ENCODE results near the gene KRCC1.

- no peak for TF ChIP-seq EP300 (IDR thresholded peaks at IDR 0.05)
- TF ChIP-seq, protein P1, sequence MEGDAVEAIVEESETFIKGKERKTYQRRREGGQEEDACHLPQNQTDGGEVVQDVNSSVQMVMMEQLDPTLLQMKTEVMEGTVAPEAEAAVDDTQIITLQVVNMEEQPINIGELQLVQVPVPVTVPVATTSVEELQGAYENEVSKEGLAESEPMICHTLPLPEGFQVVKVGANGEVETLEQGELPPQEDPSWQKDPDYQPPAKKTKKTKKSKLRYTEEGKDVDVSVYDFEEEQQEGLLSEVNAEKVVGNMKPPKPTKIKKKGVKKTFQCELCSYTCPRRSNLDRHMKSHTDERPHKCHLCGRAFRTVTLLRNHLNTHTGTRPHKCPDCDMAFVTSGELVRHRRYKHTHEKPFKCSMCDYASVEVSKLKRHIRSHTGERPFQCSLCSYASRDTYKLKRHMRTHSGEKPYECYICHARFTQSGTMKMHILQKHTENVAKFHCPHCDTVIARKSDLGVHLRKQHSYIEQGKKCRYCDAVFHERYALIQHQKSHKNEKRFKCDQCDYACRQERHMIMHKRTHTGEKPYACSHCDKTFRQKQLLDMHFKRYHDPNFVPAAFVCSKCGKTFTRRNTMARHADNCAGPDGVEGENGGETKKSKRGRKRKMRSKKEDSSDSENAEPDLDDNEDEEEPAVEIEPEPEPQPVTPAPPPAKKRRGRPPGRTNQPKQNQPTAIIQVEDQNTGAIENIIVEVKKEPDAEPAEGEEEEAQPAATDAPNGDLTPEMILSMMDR (IDR thresholded peaks at IDR 0.05): no peak
Observed at GRCh38 chr2:88087763-88088162, 32.2 kb upstream of the KRCC1 start.

Data from tibial nerve (tissue), 4 donors.